Activated CD8-positive, alpha-beta memory T cell treated with anti-CD3 and anti-CD28 coated beads for 36 hours (primary cell): ENCODE results near the gene OR52E4. TPM values are rescaled to one million over a fixed set of nuclear protein-coding genes. Genes with fewer than 3 reads are reported as not detected.

Source experiments
- CTCF ChIA-PET: fragments of 350-600 bp; sonication (Branson Sonifier 250); formaldehyde crosslinking; loops from one replicate; lab custom pipeline; 2021; ENCODE audit warnings: antibody characterized with exemption; lab: Charles Lee
- POLR2A ChIA-PET: fragments of 350-600 bp; sonication (Branson Sonifier 250); formaldehyde crosslinking; loops from one replicate; lab custom pipeline; 2021; ENCODE audit warnings: antibody characterized with exemption; lab: Charles Lee
- total RNA-seq, 2 experiments: library from RNA; stranded (reverse); gene quantifications; one replicate each; pipeline ENCODE4 v1.2.3, GENCODE V29; 2021

Gene OR52E4
- total RNA-seq, result not detected

DNA sequence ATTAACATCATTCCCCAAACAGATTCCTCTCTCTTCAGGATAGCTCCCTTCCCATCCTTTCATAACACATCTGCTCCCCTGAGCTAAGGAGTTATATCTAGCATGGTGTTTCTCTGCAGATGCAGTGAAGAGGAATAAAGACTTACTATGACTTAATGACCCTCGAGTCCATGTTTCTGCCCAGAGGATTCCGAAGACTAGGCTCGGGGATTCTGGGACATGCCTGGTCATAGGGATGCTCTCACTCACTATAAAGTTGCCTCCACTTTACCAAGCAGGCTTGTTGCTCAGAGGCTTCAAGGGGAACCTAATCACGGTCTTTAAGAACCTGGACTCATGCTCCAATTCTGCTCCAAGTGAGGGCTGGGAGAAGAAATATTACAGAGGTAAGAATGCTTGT, at the start of gene OR52E4:
OR52E4 (plus strand) TSS at position 301 of the 400 bp plus-strand sequence. CDS start 3,664 bp downstream, outside the sequence.
- ChIA-PET POLR2A (no interaction called here), CTCF (no interaction called here)

DNA sequence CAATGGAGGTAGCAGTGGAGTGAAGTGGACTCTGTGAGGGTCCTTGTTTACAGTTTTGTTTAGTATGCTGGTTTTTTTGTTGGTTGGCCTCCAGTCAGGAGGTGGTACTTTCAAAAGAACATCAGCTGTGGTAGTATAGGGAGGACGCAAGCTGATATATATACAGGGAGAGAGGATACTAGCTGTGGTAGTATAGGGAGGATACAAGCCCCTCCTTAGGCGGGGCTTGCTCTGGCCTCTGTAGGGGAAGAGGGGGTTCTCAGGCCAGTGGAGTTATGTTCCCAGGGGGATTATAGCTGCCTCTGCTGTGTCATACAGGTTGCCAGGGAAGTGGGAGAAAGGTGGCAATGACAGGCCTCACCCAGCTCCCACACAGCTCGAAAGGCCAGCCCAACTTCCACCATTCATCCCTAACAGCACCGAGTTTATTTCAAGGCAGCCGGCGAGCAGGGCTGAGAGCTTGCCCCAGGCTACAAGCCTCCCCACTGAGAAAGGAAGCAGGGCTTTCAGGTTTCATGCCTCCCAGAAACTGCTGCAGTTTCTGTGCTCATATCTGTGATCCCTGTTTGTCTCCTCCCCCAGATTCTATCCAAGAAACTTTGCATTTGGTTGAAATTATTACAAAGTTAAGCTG, 49.1 kb upstream of the OR52E4 start:
- POLR2A ChIA-PET, result no interaction called here
- CTCF ChIA-PET, result interaction anchor here (0.6 kb wide), 1 partner anchor 7 kb away, joined by 3 read pairs; no protein-coding TSS in a partner anchor

DNA sequence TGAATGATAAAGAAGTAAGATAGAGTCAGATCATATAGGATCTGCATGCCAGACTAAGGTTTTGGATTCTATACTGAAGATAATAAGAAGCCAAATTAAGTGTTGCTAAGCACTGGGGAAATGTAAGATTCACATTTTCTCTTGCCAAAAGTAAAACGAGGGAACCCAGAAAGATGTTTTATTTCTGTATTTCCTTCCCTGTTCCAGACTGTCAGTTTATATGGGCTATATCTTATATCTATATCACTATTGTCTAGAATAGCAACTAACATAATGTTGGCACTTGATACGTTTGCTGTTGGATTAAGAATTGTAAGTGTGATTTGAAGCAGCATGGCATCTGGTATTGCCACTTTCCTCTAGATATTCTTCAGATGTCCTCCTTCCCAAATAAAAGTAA, 47.0 kb upstream of the OR52E4 start:
- POLR2A ChIA-PET, result no interaction called here
- CTCF ChIA-PET, result no interaction called here

DNA sequence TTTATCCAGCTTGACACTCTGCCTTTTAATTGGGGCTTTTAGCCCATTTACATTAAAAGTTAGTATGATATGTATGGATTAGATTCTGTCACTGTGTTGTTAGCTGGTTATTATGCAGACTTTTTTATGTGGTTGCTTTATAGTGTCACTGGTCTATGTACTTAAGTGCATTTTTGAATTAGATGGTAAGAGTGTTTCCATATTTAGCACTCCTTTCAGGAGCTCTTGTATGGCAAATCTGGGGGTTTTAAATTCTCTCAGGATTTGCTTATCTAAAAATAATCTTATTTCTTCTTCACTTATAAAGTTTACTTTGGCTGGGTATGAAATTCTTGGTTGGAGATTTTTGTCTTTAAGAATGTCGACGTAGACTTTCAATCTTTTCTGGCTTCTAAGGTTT, 42.7 kb upstream of the OR52E4 start:
- ChIA-PET POLR2A (no interaction called here), CTCF (interaction anchor here (0.6 kb wide), 1 partner anchor 10 kb away, joined by 3 read pairs; no protein-coding TSS in a partner anchor)

DNA sequence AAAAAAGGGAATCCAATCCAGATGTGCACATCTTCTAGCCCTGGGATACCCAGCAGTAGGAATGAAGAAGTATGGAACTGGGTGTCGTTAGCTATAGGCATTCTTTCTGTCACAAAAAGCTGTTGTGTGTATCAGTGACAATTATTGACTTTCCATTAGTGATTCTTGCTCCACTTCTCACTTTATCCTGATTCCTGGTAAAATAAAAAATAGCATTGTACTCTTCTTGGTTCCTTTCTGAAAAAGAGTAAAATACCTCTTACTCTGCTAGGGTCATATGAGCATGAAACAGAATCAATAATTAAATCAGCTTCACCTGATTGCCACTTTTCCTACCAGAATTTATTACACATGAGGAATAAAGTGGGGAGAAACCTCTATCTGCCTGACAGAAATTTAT, 38.6 kb upstream of the OR52E4 start, which contains the start of gene OR52E6:
OR52E6 (minus strand) TSS at position 101 of the 400 bp plus-strand sequence; CDS start at position 101, 0 bp downstream.
- ChIA-PET CTCF (no interaction called here), POLR2A (no interaction called here)

DNA sequence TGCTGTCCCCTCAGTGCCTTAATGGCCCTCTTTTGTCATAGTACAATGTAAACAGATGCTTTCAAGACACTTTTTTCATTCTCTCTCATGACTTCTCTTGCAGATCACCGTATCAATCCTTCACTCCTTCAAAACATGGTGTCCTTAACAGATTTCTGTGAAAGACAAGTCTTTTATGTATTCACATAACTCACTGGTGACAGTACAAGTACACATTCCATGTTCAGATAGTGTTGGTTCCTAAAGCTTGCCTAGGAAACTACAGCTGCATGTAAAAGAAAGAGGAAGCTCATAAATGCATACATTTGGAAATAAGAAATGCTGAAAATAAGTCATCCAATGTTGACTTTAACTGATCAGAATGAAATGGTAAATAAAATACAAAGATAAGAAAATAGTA, 33.7 kb upstream of the OR52E4 start:
- CTCF ChIA-PET, result no interaction called here
- POLR2A ChIA-PET, result no interaction called here

DNA sequence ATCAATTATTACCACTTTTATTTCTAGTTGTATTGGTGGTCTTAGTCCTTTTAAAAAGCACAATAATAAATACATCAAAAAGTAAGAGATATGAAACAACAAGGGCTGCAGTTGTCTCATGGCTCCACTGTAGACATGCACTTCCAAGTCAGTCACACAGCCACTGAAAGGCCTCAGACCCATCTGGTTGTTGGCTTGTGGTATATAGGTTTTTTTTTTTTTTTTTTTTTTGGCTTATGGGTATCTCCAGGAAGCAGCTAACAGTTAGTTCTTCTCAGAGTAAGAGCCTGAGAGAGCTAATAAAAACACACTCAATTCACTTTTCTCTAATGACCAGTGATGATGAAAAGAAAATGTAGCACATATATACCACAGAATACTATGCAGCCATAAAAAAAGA, 32.7 kb upstream of the OR52E4 start:
- ChIA-PET CTCF (no interaction called here), POLR2A (no interaction called here)

DNA sequence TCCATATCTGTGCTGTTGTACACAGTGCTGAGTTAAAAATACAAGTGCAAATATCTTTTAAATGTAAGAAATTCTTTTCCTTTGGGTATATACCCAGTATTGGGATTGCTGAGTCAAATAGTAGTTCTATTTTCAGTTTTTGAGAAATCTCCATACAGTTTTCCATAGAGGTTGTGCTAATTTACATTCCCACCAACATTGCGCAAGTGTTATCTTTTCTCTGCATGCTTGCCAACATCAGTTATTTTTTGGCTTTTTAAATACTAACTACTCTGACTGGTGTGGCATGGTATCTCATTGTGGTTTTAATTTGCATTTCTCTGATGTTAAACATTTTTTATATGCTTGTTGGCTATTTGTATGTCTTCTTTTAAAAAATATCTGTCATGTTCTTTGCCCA, 29.4 kb upstream of the OR52E4 start:
- POLR2A ChIA-PET, result no interaction called here
- CTCF ChIA-PET, result no interaction called here

DNA sequence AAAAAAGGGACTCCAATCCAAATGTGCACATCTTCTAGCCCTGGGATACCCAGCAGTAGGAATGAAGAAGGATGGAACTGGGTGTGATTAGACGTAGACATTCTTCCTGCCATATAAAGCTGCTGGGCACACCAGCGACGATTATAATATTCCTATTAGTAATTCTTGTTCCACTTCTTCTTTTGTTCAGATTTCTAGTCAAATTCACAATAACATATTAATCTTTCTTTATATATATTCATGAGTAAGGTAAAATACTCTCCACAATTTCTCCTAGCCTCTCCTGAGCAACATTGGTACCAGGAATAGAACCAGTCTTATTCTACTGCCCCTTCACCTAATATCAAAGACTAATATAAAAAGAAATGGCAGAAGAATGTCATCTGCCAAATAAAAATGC, 22.8 kb upstream of the OR52E4 start, which contains the start of gene OR52E8:
OR52E8 (minus strand) TSS at position 101 of the 400 bp plus-strand sequence; CDS start at position 101, 0 bp downstream.
- CTCF ChIA-PET, result no interaction called here
- POLR2A ChIA-PET, result no interaction called here

DNA sequence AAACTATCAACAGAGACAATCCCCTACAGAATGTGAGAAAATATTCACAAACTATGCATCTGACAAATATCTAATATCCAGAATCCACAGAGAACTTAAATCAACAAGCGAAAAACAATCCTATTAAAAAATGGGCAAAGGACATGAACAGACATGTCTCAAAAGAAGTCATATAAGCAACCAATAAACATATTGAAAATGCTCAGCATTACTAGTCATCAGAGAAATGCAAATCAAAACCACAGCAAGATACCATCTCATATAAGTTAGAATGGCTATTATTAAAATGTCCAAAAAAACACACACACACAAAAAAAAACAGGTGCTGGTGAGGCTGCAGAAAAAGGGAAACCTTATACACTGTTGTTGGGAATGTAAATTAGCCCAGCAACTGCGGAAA, 14.6 kb upstream of the OR52E4 start:
- ChIA-PET POLR2A (no interaction called here), CTCF (no interaction called here)

DNA sequence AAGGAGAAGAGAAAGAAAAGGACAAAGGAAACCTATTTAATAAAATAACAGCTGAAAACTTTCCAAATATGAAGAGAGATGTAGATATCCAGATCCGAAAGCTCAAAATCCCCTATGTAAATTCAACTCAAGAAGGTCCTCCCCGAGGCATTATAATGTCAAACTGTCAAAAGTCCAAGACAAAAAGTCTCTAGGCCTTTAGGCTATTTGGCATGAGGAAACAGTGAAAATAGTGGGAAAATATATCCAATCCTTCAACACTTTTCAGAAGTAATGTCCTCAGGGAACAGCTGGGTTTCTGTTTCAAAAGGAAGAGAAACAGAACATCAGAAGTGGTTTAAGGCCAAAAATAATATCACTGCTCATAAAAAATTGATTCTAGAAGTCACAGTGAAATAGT, 1.9 kb upstream of the OR52E4 start:
- ChIA-PET CTCF (no interaction called here), POLR2A (no interaction called here)

DNA sequence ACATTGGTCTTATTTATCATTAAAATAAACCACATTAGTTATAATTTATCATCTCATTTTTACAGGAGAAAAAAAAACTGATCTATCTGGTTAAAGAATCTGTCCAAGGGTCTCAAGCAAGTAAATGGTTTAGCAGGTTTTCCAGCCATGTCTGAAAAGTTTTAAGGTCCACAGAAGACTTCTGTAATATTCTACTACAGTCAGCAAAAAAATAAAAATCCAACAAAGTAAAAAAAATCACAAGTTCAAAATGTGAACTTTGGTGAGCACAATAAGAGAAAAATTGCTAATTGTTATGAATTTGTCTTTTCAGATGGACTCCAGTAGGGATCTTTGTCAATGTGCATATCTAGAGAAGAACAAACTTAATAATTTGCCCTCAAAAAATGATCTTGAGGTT, 1.3 kb downstream of the OR52E4 start:
- ChIA-PET CTCF (no interaction called here), POLR2A (no interaction called here)

DNA sequence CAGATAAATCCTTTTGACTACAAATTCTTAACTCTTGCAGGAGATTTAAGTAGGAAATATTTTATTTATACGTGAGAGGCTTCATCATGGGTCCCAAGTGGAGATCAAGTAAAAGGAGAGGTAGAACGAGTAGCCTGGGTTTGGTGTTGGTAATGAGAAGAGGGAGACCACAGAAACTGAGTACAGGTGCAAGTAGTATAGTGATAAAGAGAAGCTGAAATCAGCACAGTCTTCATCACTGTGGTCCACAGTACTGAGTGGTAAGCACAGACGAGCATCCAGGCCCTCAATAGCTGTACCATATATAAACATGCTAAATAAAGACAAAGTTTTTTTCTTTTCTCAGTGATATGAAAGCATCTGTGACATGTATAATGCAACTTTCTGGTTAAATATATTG, 6.7 kb downstream of the OR52E4 start:
- CTCF ChIA-PET, result no interaction called here
- POLR2A ChIA-PET, result no interaction called here

DNA sequence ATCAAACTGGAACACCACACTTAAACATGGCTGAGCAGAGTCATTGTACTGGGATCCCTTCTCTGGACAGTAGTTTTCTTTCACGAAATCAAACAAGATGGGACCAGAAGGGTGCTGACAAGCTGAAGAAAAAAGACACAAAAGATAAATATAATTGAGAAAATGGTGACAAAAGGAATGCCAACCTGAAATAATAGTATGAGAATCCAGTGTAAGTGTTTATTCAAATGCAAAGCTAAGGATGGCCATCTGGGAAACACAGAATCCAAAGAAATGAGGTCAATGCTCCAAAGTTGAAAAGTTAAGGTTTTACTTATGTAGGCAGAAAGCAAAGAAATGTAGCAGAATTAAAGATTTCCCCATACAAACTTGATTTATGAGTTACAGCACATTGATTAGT, 7.2 kb downstream of the OR52E4 start:
- ChIA-PET CTCF (no interaction called here), POLR2A (no interaction called here)

DNA sequence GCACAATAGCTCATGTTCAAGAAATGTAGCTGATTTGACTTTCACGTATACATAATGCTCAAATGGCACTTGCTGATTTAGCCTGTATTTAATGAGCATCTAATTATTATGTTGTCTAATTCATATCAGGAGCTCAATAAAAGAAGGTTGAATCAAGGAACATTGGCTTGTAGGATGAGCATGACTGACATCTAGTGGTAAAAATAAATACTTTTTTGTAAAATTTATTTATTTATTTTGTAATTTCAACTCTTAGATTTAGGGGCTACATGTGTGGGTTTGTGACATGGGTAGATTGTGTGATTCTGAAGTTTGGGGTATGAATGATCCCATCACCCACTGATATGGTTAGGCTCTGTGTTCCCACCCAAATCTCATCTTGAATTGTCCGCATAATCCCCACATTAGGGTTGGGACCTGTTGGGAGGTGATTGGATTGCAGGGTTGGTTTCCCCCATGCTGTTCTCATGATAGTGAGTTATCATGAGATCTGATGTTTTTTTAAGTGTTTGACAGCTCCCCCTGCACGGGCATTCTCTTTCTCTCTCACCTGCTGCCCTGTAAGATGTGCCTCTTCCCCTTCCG, 10.9 kb downstream of the OR52E4 start:
- CTCF ChIA-PET, result no interaction called here
- POLR2A ChIA-PET, result no interaction called here

DNA sequence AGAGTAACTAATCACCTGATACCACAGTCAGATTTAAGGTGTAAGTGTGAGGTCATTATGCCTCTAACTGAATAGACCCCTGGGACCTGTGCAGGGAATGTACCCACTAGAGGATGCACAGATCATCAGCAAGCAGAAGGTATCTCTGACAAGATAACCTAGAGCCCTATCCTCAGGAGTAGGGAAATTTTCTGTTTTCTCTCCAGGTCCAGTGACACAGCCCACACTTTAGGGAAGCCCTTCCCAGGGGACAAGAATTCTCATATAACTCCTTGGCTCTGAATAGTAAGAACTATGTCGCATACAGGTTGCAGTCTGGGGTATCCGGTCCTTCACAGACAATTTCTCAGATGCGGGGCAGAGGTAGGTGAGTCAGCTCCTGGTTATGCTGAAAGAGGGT, 12.5 kb downstream of the OR52E4 start, which contains the start of gene OR52E5:
OR52E5 (plus strand) TSS at position 301 of the 400 bp plus-strand sequence. CDS start 7,569 bp downstream, outside the sequence.
- ChIA-PET POLR2A (no interaction called here), CTCF (interaction anchor here (0.8 kb wide), 1 partner anchor 293 kb away, joined by 3 read pairs; no protein-coding TSS in a partner anchor)

DNA sequence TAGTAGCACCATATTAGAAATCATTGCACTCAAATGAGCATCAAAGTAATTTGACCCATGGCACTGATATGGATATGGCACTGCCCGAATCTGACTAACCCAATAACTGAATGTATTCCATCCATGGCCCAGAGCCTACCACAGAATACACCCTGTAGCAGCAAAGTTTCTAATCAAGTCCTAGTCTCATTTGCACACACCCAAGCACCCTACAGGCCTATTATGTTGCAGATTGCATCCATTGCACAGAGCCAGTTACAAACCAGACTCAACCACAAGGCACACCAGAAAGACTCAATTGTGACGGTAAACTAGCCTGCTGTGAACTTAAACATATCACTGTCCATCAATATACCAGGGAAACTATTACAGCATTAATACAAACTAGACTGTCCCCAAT, 19.1 kb downstream of the OR52E4 start:
- CTCF ChIA-PET, result no interaction called here
- POLR2A ChIA-PET, result no interaction called here

DNA sequence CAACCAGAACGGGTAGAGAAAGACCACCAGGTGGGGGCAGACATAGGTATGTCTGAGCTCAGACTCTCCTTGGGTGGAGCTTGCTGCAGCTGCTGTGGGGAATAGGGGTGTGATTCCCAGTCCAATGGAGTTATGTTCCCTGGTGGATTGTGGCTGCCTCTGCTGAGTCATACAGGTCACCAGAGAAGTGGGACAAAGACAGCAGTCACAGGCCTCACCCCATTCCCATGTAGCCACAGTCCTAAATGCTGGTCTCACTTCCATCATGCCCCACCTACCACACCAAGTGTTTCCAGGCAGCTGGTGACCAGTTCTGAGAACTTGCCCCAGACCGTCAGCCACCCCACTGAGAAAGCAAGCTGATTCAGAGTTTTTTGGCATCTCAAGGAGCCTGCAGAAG, 30.1 kb downstream of the OR52E4 start:
- ChIA-PET POLR2A (no interaction called here), CTCF (no interaction called here)

DNA sequence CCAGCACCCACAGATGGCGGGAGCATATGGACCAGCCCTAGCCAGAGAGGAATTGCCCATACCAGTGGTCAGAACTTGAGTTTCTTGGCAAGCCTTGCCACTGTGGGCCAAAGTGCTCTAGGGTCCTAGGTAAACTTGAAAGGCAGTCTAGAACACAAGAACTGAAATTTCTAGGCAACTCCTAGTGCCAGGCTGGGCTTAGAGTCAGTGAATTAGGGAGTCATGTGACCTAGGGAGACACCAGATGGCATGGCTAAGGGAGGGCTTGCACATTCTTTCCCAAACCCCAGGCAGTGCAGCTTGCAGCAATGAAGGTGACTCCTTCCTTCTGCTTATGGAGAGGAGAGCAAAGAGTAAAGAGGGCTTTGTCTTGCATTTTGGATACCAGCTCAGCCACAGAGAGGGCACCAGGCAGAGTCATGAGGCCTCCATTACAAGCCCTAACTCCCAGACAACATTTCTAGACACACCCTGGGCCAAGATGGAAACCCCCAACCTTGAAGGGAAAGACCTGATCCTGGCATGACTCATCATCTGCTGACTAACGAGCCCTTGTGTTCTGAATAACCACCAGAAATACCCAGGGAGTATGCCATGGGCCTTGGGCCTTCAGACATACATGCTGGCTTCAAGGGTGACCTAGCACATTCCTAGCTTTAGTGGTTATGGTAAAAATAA, 42.5 kb downstream of the OR52E4 start:
- ChIA-PET POLR2A (no interaction called here), CTCF (no interaction called here)

DNA sequence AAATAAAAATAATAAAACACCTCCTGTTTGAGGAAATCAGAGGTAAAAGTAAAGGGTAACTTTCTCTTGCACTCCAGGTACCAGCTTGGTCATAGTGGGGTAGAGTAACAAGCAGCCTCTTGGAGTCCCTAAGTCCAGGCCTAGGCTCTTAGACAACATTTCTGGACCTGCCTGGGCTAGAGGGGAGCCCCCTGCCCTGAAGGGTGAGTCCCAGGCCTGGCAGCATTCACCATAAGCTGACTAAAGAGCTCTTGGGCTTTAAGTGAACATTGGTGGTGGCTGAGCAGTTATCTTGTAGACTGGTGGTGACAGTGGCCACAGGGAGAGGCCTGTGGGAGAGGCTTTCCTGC, 43.0 kb downstream of the OR52E4 start:
- ChIA-PET CTCF (no interaction called here), POLR2A (no interaction called here)

DNA sequence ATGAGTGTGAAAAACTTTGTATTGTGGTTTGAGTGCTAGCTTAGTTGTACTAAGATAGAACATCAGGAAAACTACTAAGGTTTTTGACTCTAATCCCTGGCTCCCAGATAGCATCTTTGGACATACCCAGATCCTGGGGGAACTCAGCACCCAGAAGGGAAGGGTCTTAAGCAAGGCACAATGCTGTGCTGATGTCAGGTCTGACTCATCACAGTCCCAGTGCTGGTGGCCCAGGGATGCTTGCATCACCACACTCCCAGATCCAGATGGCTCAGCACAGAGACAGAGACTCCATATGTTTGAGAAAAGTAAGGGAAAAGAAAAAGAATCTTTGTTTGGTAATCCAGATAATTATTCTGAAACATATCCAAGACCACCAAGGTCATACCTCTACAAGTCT, 43.4 kb downstream of the OR52E4 start:
- ChIA-PET CTCF (no interaction called here), POLR2A (no interaction called here)
